GM18868 (cell line): Measurements from ENCODE around the gene C14orf180.
"Not testable (repeated sequence)": the region's sequence is repeated elsewhere in the genome, so short reads cannot be mapped to it uniquely, and the experiment has no call there.

Source experiments
- ATAC-seq: cut with Tn5 transposase; IDR thresholded peaks from one replicate; pipeline ENCODE4 v1.9.1; 2021; ENCODE audit warnings: mild to moderate bottlenecking, moderate library complexity; ENCODE audit not compliant: unreplicated experiment

Gene C14orf180

DNA sequence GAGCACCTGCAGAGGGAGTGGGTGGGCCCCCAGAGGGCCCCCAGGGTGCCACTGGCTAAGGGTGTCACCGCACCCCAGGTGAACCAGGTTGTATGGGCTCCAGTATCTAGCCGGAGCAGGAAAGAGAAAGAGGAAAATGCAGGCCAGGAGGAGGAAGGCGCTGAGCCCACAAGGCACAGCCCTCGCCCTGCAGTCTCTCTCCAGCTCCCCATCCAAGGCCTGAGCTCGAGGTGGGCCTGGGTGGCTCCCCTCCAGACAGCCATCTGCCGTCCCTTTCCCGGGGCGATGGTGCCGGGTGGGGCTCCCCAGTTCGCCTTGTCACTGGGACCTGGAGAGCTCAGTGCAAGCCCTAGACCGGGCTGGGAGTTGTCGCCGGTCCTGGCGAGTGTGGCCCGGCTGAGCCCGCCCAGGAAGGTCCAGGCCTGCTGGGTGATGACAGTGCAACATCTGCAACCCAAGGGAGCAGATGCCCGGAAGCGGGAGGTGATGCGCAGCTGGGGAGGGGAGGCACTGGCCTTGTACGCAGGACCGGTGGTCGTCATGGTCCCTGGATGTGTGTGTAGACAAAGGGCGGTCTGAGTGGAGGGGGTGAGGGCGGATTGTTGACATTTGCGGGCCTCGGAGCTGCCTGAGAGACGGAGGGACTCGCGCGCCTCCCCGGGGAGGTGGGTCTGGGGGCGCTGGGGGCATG lies 24.3 kb downstream of the C14orf180 start:
- no peak for ATAC-seq

DNA sequence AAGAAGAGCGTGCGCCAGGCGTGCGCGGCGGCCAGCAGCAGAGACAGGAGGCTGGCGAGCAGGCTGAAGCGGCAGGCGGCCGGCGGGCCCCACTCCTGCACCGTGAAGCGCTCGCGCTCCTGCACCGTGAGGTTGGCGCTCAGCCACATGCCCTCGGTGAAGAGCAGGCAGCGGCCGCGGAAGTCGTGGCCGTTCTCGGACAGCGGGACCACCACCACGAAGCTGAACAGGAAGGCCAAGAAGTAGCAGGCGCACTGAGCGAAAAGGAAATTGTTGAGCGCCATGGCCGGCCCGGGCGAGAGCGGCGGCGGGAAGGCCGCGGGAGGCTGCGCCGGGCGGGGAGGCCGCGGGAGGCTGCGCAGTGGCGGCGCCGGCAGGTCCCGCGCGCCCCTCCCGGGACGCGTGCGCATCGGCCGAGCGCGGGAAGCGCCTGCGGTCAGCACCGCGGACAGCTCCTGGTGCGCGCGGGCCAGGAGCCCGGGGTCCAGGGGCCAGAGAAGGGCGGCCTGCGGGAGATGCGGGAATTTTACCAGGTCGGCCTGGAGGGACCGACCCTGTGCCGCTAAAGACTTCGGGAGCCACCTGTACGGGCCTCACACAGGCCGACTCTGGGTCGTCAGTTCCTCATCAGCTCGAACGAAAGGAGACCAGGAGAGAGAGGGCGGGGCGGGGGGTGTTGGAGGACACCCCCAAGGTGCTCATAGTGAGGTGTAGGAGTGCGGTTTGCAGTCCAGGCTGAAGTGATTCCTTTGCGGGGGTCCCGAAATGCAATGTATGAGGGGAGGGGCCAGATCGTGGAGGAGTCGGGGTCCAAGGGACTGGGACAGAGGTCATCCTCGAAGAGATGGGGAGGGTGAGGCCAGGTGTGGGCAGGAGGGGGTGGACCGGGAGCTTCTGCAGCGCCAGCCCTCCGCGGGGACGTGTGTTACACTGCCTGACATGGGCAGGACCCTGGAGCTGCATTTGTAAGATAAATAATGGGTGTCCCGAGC lies 25.2 kb downstream of the C14orf180 start, which contains the start of gene TMEM179:
TMEM179 (minus strand) TSS at position 315 of the 992 bp plus-strand sequence; CDS start at position 284, 31 bp downstream.
- no peak for ATAC-seq

DNA sequence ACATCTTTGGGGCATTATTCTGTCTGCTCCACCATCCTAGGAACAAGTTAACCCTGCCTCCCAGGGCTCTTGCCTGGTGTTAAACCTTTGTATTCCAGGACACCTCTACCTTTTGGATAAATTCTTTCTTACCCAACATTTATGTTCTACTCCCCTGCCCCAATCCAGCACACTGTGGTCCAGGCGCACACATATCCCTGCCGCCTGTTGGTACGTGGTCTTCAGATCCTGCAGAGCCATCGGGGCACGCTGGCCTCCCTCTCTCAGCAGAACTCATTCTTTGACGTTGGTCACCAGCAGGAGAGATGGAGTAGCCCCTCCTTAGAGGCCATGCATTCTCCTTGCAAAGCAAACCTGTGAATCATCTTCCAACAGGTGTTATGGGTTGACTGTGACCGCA lies 30.1 kb downstream of the C14orf180 start:
- no peak for ATAC-seq

DNA sequence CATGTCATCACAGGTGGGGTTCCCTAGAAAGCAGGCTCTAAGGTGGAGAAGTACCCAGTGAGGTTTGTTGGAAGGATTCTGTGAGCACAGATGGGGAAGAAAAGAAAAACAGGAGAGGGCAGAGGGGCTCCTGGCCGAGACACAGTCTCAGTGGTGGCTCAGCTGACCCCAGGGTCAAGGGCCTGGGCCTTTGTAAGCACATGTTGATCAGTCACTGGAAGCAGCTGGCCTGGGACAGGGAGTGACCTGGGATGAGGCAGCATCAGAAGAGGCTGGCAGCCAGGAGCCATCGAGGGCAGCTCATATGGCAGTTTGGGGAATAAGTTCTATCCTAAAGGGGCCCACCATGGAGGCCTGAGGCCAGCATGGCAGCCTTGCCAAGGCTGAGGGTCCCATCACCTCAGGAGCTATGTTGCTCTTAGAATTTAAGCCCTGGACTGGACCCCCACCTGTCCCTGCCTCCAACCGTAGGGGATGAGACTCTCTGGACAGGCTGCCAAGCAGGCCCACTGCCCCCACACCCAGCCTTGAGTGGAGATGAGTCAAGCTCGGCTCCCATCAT lies 31.3 kb downstream of the C14orf180 start:
- no peak for ATAC-seq

DNA sequence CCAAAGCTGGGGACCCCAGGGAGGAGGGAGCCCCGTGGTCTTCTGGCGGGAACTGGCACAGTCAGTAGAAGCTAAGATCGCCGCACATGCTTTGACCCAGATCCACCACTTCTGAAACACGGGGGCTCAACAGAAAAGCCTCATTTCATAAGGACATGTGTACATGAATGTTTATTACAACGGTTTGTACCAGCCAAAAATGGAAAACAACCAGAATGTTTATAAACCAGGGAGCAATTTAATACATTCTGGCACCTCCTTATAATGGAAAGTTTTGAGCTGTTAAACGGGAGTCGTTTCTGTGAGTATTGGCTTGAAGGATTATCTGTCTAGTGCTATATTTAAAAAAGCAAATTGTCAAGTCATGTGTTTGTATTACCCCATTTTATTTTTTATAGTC lies 32.3 kb downstream of the C14orf180 start:
- no peak for ATAC-seq

DNA sequence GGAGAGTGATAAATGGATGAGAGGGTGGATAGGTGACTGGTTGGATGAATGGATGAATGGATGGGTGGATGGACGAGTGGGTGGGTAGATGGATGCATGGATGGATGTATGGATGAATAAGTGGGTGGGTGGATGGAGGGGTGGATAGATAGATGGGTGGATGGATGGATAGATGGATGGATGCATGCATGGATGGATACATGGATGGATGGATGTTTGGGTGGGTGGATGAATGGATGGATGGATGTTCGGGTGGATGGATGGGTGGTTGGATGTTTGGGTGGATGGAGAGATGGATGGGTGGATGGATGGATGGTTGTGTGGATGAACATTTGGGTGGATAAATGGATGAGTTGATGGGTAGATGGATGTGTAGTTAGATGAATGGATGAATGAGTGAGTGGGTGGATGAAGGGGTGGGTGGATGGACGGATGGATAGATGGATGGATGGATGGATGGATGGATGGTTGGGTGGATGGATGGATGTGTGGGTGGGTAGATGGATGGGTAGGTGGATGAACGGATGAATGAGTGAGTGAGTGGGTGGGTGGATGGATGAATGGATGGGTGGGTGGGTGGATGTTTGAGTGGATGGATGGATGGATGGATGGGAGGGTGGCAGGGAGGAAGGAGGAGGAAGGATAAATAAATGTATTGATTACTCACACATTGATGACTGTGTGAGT lies 34.7 kb downstream of the C14orf180 start:
- ATAC-seq: no peak

DNA sequence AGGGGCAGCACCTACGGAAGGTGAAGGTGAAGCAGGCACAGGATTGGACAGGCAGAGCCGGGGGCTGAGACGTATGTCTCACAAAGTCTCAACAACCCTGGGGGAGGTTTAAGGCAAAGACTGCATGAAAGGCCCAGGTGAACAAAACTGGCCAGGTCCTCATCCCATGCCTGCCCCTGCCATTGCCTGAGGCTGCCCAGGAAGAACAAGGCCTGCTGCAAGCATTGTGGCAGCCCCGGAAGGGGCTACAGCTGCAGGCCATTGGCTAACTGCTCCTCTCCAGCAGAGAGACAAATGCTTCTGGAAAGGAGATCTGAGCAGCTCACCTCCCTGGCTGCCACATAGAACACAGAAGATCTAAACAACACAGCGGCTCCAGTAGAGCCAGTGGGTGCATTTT lies 45.4 kb downstream of the C14orf180 start:
- no peak for ATAC-seq

DNA sequence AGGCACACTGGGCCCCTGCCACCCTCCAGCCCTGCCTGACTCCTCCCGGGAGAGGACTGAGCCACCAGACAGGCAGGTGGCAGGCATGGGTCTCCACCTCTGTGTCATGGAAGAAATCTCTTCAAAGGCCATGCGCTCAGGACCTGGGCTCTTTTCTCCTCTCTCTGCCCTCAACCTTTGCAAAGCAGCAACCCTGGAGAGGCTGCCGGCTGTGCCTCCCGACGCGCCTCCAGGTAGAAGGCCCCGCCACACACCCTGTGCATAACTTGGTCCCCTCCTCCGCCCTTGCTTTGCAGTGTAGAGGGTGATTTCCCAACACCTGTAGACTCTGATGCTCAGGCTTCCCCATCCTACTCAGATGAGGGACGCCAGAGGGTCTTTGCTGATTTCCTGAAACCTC lies 53.2 kb downstream of the C14orf180 start:
- no peak for ATAC-seq

DNA sequence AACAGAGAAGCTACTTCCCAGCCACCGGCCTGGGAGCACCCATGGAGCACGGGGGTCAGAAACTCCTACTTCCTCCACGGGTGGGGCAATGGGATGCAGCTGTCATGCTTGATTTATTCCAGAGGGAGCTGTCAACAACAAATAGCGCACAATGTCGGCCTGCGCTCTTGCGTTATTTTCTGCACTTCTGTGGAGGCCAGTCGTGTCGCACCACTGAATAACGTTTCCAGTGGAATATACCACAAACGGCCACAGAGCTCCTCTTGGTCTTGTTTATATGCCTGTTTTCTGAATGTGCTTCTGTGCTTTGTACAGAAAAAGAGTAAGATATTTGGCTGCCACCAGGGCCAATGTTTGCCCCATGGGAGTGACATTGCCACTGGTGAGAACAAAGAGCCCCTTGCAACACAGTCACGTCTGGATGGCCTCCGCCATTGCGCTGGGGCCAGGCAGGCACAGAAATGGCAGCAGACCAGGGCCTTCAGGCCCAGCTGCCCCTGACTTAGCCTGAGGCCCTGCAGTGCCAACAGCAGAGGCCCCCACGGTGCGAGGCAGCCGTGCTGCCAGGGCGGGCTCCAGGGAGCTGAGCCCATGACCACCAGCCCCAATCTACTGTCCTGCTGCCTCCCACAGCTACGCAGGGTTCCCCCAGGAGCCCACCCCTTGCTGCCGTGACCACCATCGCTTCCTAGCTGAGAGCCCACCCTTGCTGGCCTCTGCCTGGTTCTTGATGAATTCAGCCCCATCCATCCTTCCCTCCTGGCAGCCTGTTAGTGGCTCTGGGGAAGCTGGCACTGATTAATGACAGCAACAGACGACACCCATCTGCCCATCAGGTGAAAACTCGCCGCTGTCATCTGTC lies 53.9 kb downstream of the C14orf180 start:
- no peak for ATAC-seq

DNA sequence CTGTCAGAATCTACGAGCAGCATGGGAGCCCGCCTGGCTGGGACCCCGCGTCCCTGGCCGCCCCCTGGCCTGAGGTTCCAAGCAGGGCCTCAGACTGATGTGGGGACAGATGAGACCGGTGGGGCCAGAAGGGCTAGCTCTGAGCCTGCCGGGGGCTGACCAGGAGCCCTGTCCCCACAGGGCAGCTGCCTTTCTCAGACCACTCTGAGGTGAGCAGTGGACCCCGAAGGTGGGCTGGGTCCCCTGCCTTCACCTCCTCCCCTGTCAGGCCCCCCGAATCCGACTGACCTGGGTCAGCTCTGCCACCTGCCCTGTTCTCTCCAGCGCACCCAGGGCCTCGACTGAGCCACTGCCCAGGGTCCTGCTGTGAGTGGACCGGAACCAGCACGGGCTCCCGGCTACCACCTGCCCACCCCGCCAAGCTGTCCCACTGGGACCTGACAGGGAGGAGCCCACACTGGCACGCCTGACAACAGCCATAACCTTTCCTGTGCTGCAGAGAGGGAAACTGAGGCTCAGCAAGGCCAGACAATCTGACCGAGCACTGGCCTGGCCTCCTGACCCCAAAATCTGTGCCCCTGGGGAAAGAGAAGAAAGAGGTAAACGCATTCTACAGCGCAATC lies 54.7 kb downstream of the C14orf180 start:
- ATAC-seq: no peak

DNA sequence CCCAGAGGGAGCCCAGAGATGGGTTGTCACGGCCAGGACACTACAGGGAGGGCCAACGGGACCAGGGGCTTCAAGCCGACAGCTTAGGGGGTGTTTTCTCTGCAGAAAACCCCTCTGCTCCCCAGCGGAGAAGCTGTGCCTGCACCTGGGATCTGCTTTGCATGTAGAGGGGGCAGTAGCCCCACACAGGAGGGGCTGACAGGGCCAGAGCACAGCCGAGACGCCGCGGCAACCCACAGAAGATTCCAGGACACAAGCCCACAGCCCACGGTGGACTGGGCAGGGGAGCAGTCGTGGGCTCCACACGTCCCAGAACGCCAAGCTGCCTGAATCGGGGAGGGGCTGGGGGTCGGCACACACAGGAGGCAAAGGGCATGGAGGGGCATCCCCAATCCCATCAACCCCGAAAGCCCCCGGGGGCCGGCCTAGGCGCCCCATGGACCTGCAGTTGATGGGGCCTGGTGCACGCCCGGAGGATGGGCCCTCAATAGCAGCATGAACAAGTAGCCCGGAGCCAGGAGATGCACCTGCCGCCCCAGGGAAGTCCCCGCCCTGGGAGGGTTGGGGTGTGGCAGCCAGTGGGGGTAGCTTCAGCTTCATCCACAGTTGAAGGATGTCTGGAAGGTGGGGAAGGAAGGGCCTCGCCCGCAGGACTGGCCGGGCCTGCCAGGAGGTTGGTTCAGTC lies 55.5 kb downstream of the C14orf180 start:
- no peak for ATAC-seq

DNA sequence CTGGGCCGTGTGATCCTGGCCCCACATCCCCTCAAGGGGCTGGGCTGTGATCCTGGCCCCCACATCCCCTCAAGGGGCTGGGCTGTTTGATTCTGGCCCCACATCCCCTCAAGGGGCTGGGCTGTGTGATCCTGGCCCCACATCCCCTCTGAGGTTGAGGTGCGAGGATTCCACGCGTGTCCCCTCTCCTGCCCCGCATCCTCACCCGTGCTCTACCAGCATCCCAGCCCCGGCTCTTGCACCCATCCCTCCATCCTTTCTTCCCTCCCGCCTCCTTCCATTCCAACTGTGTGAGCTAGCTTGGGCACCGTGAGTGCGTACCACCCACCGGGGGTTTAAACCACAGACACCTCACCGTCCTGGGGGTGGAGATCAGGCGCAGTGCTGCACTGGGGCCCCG lies 56.2 kb downstream of the C14orf180 start:
- no peak for ATAC-seq

DNA sequence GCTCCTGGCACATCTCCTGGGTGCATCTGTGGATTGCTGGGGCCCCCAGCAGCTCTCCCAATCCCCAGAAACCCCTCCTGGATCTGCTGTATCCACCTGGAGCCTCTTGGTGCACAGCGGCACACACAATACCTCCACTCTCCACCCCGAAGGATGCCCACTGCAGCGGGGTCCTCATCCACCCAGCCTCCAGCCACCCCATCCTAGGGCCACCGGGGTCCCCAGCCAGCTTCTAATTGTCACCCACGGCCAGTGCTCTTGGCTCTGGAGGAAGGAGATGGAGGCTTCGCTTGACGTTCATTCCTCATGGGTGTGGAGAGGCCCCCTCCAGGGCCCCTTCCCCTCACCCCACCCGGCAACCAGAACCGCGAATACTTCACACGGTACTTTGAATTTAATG lies 56.6 kb downstream of the C14orf180 start:
- no peak for ATAC-seq

DNA sequence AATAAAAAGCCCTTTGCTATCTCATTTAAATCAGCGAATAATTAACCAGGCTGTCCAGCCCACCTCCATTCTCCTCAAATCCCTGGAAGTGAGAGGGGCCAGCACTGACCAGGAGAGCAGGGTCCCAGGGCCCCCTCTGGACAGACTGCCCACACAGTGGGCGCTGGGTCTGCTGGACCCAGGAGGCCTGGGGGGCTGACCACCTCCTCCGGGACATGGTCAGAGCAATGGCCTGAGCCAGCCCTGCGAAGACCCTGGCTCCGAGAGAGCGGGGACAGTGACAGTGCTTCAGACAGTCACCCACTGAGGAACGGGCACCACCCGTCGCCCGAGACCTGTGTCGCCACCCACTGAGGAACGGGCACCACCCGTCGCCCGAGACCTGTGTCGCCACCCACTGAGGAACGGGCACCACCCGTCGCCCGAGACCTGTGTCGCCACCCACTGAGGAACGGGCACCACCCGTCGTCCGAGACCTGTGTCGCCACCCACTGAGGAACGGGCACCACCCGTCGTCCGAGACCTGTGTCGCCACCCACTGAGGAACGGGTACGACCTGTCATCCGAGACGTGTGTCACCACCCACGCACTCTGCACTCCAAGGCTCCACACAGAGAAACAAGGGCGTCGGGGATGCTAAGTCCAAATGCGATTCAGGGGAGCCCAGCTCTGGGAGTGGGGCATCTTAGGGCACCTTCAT lies 57.4 kb downstream of the C14orf180 start:
- ATAC-seq: not testable (repeated sequence)

DNA sequence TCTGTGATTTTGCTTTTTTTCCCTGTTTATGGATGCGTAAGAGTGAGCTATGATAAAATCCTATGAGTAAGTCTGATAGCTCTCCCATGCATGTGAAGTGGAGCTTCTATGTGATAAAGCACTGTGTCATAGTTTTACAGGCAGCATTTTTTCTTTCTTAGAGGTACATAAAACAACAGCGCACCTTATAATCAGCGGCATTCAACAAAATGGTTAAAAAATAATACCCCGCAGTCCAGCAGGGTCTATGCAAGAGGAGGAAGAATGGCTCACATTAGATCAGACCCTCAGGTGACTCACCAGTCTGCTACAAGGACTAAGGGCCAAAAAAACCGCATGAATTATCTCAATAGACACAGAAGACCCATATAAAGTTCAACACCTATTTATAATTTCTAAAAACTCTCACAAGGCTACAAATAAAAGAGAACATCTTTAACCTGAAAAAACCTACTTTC lies 58.0 kb downstream of the C14orf180 start:
- ATAC-seq: no peak

DNA sequence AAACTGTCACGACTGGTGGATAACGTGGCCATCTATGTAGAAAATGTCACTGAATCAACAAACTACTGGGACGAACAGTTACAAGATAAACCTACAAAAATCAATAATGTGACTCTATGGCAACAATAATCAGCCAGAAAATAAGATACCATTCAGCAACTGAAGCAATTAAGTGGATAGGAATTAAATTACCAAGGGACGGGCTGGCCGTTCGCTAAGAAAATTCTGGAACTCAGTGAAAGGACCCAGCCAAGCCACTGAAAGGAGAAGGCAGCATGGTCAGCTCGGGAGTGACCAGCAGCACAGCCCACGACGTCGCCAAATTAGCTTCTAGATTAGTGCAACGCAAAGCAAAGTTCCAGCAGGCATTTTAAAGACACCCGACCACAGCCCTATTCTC lies 58.6 kb downstream of the C14orf180 start:
- ATAC-seq: no peak

DNA sequence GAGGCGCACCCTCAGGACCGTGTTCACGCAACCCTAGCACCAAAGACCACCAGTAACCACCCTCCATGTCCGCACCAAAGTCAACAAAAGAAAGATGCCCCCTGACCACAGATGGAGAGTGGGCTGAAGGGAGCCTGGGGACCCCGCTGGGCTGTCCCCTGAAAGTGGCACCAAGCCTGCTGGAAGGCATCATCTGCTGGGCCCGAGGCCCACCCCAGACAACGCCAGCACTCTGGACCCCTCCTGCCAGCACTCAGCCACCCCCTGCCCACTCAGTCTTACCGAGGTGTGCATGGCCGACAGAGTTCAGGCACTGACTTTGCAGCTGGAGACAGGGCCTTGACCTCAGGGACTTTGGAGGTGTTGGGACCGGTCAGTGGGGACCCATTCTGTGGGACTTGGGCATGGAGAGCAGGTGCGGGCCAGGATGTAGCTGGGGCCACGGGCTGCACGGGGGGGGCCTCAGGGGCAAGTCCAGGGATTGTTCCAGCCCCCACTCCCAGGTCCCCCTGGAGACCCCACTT lies 59.4 kb downstream of the C14orf180 start:
- ATAC-seq: no peak

DNA sequence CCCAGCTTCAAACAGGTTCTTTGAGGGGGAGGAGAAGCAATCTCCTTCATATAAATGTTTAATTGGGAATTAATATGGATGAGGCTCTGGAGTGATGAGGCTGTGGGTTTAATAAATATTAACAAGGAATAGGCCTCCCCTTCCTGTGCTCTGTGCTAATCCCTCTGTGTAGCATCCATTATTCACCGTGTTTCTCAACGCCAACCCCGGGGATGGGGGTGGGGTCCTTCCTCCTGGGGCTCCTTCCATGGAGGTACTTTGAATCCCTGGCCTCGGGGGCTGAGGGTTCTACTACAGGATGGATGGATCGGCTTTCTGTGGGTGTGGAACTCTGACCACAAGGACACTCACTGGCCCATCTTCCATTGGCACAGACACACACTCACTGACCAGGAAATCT lies 59.9 kb downstream of the C14orf180 start:
- ATAC-seq: no peak
